Forelimb muscle (tissue), 1 donor: Measurements from ENCODE around the gene CHST13. TPM values are rescaled to one million over a fixed set of nuclear protein-coding genes. Genes with fewer than 3 reads are reported as not detected.

ENCODE experiments used
- DNase-seq: peaks from one replicate; pipeline ENCODE4 v3.0.0-alpha.2; 2013; ENCODE audit warnings: low read depth
- polyA plus RNA-seq: library from polyadenylated mRNA; unstranded; fragments of 120-200 nt; gene quantifications from one replicate; pipeline ENCODE4 v1.2.1, GENCODE V29; 2013; ENCODE audit not compliant: insufficient read length

Gene CHST13
- polyA plus RNA-seq, 1 donor: 0.16 TPM

DNA sequence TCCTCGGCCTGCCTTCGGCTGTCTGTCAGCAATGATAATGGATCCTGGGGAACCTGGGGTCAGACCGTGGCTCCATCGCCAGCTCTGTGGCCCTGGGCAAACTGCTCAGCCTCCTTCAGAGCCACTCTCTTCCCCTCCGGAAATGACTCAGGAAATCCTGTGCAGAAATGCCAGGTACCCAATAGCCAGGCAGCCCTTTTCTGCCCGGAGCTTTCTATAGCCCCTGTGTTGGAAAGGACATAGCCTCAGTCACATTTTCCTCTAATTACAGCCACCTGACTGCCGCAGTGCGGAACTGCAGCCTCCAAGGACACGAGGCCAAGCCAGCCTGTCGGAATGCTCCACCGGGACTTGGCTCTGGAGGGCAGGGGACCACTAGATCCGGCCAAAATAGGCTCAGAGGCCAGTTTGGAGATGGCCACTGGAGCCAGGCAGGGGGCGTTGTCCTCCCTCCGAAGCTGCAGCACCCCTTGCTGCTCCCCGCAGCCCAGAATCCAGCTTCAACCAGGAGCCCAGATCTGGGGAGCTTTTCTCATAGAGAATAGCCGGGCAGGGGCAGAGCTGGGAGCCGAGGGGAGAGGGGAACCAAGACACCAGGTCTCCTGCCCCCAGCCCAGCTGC, 36.7 kb upstream of the CHST13 start:
- DNase-seq: no peak

GRCh38 chr3:126488185-126488584, 35.8 kb upstream of the CHST13 start:
- no peak for DNase-seq

DNA sequence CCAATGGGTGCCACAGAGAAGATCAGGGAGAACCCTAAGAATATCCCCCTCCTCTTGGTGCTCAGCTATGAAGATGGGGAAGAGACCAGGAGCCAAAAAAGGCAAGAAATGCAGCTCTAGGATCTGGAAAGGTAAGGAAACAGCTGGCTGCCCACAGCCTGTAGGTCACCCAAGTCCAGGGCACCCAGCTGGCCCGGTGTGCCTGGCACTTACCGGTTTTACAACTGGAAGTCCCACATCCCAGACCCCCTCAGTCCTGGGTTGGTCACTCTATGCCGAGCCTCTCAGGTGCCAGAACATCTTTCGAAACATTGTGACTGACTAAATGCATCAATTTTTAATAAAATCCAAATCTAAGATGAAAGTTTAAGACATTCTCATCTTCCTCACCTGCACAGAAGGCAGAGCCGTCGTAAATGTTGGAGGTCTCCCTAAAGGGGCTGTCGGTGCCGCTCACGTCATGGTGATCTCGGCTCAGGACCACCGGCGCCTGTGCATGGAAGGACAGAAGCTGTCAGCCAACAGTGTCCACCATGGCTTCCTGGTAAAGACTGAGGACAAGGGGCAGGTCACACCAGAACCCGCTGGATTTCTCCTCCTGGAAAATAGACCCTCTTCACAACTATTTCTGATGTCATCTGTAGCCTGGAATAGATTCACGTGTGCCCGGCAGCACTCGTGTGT, 34.9 kb upstream of the CHST13 start:
- no peak for DNase-seq

GRCh38 chr3:126490619-126491018, 33.3 kb upstream of the CHST13 start:
- no peak for DNase-seq

GRCh38 chr3:126491221-126492013, 32.5 kb upstream of the CHST13 start:
- no peak for DNase-seq

GRCh38 chr3:126493051-126493450, 30.9 kb upstream of the CHST13 start:
- DNase-seq: no peak

DNA sequence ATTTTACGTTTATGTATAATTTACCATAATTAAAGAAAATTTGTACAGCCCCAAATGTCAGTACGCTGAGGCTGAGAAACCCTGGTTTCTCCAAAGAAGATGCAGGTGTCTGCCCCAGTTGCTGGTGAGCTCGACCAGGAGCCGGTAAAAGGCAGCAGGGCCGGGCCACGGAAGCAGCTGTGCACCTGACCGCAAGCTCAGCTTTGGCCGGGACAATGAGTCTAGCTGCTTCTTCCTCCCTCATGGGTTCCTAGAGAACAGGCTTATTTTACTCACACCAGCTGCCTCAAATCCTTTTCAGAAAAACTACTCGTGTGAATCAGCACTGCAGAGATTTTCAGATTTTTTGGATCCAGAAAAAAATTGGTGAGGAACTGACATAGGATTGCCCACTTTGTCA, 30.2 kb upstream of the CHST13 start:
- DNase-seq: no peak

- DNase-seq: no peak
These were observed 29.6 kb upstream of the CHST13 start for GRCh38 chr3:126494204-126494969.

DNA sequence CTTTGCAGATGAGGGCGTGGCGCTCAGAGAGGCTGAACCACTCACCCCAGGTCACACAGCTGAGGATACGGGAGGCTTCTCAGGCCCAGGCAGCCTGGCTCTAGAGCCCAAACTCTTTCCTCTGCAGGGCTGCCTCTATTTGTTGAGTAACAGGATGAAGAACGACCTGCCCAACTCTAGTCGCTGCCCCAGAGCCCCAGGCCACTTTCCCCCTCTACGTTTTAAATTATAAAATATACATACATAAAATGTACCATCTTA, 29.1 kb upstream of the CHST13 start:
- no peak for DNase-seq

DNA sequence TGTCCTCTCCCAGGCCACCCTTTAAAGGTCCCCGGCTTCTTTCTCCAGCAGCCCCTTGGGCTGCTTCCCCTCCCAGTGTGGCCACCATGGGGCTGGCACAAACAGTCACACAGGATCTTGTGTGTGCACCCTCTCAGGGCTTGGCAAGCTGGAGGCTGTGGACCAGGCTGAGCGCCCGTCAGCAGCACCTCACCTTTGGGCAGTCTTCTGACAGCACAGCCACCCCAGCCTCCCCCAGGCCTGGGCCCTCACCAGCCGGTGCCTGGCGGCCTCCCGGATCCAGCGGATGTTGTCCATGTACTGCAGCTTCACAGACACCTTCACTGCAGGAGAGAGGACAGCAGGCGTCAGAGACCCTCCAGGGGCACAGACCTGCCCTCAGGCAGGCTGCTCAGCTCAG, 28.2 kb upstream of the CHST13 start:
- no peak for DNase-seq

GRCh38 chr3:126496894-126497850, 26.8 kb upstream of the CHST13 start:
- DNase-seq: no peak

DNA sequence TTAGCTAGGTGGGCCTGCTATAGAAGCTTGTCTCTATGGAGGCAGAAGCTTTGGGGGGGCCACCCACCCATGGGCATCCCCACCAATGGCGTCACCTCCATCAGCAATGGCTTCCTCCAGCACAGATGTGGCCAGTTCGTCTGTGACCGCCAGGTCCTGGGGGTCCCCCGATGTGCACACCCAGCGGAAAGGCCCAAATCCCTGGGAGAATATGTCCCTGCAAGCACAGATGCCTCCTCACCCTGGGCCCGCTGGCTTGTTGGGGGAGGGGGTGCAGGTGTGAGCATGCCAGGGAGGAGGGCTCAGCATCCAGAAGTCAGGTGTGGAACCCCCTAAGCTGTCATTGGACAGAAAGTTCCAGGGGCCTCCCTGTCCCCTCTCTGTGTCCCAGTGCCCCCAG, 26.0 kb upstream of the CHST13 start:
- no peak for DNase-seq

- no peak for DNase-seq
These were observed 25.5 kb upstream of the CHST13 start for GRCh38 chr3:126498461-126498860.

- no peak for DNase-seq
These were observed 25.0 kb upstream of the CHST13 start for GRCh38 chr3:126498929-126499328.

GRCh38 chr3:126499401-126499800, 24.6 kb upstream of the CHST13 start:
- no peak for DNase-seq

DNA sequence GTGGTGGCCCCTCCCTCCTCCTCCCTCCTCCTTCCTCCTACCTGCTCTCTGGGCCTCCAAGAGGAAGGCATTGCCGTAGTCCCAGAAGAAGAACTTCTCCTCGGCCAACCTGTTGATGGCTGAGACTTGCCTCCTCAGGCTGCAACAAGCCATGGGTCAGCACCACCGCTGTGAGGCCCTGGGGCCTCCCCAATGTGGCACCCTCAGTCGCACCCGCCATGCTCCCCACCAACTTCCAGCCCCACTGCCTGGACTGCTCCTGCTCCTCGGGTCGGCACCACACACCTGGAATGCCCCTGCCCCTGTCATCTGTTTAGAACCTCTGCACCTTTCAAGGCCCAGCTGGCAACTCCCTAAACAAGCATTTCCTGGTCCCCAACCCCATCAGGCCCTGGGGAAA, 23.9 kb upstream of the CHST13 start:
- no peak for DNase-seq

- DNase-seq: no peak
These were observed 22.9 kb upstream of the CHST13 start for GRCh38 chr3:126501054-126501453.

- no peak for DNase-seq
These were observed 22.2 kb upstream of the CHST13 start for GRCh38 chr3:126501736-126502135.

- DNase-seq: no peak
These were observed 21.3 kb upstream of the CHST13 start for GRCh38 chr3:126502656-126503055.

- no peak for DNase-seq
These were observed 20.3 kb upstream of the CHST13 start for GRCh38 chr3:126503701-126504100.

GRCh38 chr3:126507886-126508285, 16.1 kb upstream of the CHST13 start:
- no peak for DNase-seq
